ENCODE measurements around the gene ARHGAP28.
"Not testable (repeated sequence)": the region's sequence is repeated elsewhere in the genome, so short reads cannot be mapped to it uniquely, and the experiment has no call there.

ARHGAP28 gene

DNA sequence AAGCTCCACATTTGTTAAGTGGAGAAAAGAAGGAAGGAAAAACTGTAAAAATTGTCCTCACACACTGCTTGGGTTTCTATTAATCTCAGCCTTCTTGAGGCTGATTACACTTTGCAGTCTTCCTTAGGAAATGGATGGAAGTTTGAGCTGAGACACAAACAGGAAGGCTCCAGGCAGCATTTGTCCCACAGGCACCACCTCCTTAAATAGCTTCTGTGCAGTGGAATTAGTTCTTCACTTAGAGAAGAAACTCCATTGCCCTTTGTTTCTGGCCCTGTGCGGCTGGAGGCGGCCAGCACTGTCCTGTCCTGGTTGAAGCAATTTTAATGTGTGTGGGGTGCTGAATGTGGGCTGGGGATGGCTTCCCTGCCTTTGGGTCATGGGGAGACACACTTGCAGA is 44.3 kb downstream of the ARHGAP28 start:
- DNase-seq (ENCODE audit: low read depth, low spot score): no peak

DNA sequence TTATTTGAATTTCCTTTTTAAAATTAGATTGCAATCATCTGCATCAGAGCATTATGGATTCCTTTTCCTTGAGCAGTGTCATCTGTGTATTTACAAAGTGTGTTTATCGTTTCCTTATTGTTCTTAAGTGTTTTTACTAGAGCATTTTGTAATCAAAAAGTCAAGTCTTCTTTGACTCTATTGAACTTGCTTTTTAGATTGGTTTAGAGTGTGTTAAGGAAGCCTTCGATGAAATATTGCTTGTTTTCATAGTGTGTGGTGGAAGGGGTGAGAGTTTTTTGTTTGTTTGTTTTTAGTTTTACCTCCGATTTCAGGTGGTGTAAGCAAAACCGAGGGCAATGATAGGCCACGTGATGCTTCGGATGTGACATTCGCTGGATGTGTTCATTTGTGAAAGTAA is 45.7 kb downstream of the ARHGAP28 start:
- no peak for DNase-seq (ENCODE audit: low read depth, low spot score)

GRCh38 chr18:6775702-6776101 is 46.2 kb downstream of the ARHGAP28 start:
- no peak for DNase-seq (ENCODE audit: low read depth, low spot score)

DNA sequence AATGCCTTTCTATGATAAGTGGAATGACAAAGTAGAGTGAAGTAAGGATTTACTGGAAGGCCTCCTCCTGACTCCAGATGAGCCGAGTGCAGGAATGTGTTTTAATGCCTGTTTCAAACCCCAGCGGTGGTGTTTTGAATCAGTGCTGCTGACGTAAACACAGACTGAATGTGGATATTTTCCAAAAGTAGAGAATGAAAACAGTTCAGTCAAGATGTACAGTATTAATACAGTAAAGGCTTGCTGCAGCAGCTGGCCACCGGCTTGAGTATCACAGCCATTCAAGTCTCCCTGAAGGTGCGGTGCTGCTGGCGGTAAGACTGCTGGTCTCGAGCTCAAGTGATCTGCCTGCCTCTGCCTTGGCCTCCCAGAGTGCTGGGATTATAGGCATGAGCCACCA is 46.7 kb downstream of the ARHGAP28 start:
- no peak for DNase-seq (ENCODE audit: low read depth, low spot score)

GRCh38 chr18:6777509-6777908 is 48.0 kb downstream of the ARHGAP28 start:
- DNase-seq (ENCODE audit: low read depth, low spot score): no peak

DNA sequence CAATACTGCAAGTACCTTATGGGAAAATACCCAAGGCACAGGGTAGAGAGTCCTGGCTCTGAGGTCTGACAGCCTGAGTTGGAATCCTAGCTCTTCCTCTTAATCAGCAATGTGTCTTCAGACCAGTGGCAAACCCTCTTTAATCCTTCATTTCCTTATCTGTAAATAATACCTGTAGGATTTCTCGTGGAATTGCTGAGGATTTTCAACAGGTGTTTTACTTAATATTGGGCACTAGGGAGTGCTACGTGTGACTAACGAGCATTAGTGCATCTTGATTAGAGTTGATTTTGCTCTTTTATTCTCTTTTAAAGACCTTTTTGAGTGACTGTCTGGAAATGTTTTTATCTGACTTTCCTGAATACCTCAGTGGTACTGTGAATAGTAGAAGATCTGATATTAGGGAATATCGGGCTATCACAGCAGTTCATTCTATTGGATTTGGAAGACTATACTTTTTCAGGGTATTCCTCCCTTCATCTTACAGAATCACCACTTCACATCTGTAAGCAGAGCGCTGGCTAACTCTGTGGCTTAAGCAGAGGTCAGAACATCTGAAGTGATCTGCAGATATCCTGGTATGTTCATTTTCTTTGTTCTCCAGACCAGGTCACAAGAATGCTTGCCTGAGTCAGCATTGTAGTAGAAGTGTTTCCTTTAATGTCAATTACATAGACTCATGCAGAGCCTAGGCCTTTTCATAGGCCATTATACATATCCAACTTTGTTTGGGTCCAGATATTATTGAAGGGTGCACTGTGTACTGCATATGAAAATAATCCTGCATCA is 49.1 kb downstream of the ARHGAP28 start:
- no peak for DNase-seq (ENCODE audit: low read depth, low spot score)

- no peak for DNase-seq (ENCODE audit: low read depth, low spot score)
Observed at GRCh38 chr18:6781142-6781714, 51.7 kb downstream of the ARHGAP28 start.

DNA sequence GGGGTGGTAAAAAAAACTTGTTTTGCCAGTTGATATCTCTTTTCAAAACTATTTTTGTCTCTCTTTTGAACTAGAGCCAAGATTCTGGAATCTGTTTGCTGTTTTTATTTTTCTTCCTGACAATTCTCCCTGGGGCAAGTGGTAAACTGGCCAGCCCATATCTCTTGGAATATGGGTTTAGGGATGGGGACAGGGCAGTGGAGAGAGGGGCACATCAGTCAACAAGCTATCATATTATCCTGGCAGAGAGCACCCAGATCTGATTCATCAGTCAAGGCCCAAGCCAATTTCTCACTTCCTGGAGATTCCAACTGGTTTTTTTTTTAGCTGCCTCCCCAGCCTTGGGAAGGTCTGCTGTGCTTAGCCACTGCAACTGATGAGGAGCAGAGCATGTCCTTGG is 52.3 kb downstream of the ARHGAP28 start:
- DNase-seq (ENCODE audit: low read depth, low spot score): no peak

DNA sequence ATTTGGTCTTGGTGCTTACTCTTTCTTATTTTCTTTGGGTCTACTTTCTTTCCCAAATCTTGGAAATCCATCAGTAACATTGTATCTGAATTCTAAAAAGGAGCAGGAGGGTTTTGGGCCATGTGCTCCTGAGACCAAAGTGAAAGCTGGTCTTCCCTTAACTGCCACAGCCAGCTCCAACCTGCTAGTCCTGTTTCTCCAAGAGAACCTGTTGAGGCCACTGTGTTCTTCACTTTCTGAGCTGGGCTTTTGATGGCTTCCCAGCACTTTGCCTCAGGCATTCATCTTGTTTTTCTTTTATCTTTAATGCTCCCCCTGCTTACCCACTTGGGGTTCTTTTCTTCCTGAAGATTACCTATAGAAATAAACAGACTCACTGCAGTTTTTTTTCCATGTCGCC is 53.3 kb downstream of the ARHGAP28 start:
- no peak for DNase-seq (ENCODE audit: low read depth, low spot score)

GRCh38 chr18:6784046-6784445 is 54.5 kb downstream of the ARHGAP28 start:
- no peak for DNase-seq (ENCODE audit: low read depth, low spot score)

DNA sequence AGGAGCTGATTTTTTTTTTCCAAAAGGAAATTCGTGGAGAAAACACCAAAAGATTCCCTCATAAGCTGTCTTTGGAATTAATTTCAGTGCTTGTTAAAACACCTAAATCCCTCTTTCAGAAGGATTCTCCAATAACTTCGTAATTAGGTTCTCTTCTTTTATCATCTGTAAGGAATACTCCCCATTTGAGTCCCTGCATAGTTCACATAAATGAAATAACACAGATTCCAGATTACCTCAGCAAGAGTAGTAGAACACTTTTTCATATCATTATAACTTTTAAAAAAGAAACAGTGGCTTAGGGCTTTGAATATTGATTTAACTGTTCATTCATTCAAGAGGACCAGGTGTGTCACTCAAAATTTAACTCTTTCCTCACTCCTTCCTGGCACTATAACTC is 55.5 kb downstream of the ARHGAP28 start:
- DNase-seq (ENCODE audit: low read depth, low spot score): no peak

GRCh38 chr18:6785411-6785810 is 55.9 kb downstream of the ARHGAP28 start:
- no peak for DNase-seq (ENCODE audit: low read depth, low spot score)

DNA sequence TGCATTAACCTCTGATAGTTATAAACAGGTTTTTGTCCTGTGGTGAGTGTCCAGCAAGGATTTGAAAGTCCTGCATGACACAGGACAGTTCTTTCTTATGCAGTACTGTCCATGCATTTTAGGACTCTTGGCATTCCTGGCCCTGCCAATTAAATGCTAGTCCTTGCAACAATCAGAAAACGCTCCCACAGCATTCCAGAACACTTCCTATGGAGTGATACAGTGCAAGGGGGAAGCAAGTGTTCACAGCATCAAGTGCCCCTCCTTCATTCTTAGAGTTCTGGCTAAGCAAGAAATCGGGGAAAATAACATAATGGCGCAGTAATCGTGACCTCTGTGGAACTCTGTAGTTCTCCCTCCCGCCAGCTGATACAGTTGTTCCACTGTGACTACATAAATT is 62.9 kb downstream of the ARHGAP28 start:
- no peak for DNase-seq (ENCODE audit: low read depth, low spot score)

DNA sequence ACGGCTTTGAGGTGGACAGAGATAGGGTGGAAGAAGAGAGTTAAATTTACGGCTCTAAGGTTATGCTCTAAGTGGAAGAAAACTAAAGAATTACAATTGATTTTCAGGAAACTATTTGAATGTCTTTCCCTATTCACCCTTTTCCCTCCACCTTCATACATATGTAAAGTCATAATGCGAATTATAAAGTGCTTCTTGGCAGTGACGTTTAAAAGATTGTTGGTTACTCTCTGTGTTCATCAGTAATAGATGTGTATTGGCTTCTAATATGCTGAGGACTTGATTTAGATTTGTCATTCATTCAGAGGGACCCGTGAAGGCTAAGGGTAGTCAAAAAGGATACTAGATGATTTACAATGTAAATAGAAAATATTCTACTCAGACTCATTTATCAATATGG is 63.9 kb downstream of the ARHGAP28 start:
- no peak for DNase-seq (ENCODE audit: low read depth, low spot score)

GRCh38 chr18:6793986-6794385 is 64.5 kb downstream of the ARHGAP28 start:
- no peak for DNase-seq (ENCODE audit: low read depth, low spot score)

DNA sequence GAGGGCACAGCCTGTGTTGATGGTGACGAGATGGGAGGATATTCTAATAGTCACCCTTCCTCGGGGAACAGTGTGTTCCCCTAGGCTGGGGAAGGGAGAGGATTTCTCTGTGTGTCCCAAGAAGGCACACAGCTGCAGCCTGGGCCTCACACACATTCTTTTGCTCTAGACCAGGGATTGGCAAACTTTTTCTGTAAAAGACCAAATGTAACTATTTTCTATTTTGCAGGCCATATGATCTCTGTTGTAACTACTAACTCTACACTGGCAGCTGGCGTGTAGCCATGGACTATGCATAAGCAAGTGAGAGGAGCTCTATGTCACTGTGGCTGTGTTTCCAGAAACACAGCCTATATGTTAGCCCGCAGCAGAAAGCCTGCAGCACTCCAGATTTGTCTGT is 65.8 kb downstream of the ARHGAP28 start:
- DNase-seq (ENCODE audit: low read depth, low spot score): no peak

DNA sequence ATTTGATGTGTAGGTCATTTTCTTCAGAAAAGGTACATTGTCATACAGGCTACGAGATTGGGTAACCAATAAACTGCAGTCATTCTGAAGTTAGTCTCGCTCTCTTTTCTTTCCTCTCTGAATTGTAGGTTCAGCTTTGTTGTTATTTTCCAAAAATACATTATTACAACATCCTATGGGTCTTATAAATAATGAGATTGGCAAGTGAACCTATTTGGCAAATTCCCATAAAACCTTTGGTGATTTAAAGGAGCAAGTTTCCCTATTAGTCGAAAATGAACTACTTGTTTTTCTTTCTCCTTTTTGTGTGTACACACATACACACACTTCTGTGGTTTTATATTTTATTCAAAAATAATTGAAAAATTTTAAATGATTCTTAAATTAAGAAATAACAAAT is 67.0 kb downstream of the ARHGAP28 start:
- DNase-seq (ENCODE audit: low read depth, low spot score): no peak

- no peak for DNase-seq (ENCODE audit: low read depth, low spot score)
Observed at GRCh38 chr18:6797171-6797570, 67.7 kb downstream of the ARHGAP28 start.

DNA sequence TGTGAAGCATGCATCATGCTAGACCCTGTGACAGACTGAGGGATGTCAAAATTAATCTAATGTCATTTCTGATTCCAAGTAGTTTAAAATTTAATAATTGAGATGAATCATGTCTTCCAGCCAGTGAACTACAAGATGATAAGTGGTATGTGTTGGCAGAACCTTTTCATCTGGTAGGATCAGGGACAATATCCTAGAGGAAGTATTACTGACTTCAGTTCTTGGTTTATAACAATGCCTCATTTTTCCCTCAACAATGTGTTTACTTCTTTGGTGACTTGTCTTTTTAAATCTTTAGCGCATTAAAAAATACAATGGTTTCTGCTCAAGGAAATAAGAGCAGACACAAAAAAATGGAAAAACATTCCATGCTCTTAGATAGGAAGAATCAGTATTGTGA is 69.4 kb downstream of the ARHGAP28 start:
- no peak for DNase-seq (ENCODE audit: low read depth, low spot score)

DNA sequence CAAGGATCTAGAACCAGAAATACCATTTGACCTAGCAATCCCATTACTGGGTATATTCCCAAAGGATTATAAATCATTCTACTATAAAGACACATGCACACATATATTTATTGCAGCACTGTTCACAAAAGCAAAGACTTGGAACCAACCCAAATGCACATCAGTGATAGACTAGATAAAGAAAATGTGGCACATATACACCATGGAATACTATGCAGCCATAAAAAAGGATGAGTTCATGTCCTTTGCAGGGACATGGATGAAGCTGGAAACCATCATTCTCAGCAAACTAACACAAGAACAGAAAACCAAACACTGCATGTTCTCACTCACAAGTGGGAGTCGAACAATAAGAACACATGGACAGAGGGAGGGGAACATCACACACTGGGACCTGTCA is 70.8 kb downstream of the ARHGAP28 start:
- not testable (repeated sequence) for DNase-seq (ENCODE audit: low read depth, low spot score)

GRCh38 chr18:6807515-6808257 is 78.2 kb downstream of the ARHGAP28 start:
- DNase-seq (ENCODE audit: low read depth, low spot score): no peak

GRCh38 chr18:6810191-6810590 is 80.7 kb downstream of the ARHGAP28 start:
- no peak for DNase-seq (ENCODE audit: low read depth, low spot score)

- no peak for DNase-seq (ENCODE audit: low read depth, low spot score)
Observed at GRCh38 chr18:6811816-6812215, 82.3 kb downstream of the ARHGAP28 start.
